Left lung (tissue), 10 donors: Measurements from ENCODE around the gene TMPRSS9. TPM values are rescaled to one million over a fixed set of nuclear protein-coding genes. Genes with fewer than 3 reads are reported as not detected.
"Not testable (repeated sequence)": the region's sequence is repeated elsewhere in the genome, so short reads cannot be mapped to it uniquely, and the experiment has no call there.

ENCODE experiments used
- ATAC-seq: fragments of 200-7000 bp; cut with Tn5 transposase; one replicate; pipeline ENCODE4 v1.9.1; 2020; ENCODE audit warnings: moderate library complexity
- DNase-seq, 4 donors: peaks; one replicate each; pipeline ENCODE4 v3.0.0-alpha.2; 2013 to 2020
- H3K27ac ChIP-seq, 2 donors: fragments of 200-600 bp; sonication (generic) in 1 of 2; one replicate each; pipeline versions ENCODE4 v1.5.0 to v1.8.0; 2020 to 2021
- H3K27me3 ChIP-seq, 2 donors: fragments of 200-600 bp; sonication (generic) in 1 of 2; one replicate each; pipeline versions ENCODE4 v1.5.0 to v1.8.0; 2020 to 2021
- H3K36me3 ChIP-seq, 2 donors: fragments of 200-600 bp; sonication (generic) in 1 of 2; one replicate each; pipeline versions ENCODE4 v1.5.0 to v1.8.0; 2020 to 2021
- H3K4me1 ChIP-seq, 2 donors: fragments of 200-600 bp; one replicate each; pipeline ENCODE4 v1.8.0; 2021
- H3K4me3 ChIP-seq, 2 donors: fragments of 200-600 bp; sonication (generic) in 1 of 2; one replicate each; pipeline versions ENCODE4 v1.5.0 to v1.8.0; 2020 to 2021; ENCODE audit warnings: mild to moderate bottlenecking in 1 of 2
- H3K9me3 ChIP-seq, 2 donors: fragments of 200-600 bp; sonication (generic) in 1 of 2; one replicate each; pipeline versions ENCODE4 v1.5.0 to v1.8.0; 2020 to 2021
- intact Hi-C, 2 donors: fragments of 100-400 bp; cut with DNase I; formaldehyde crosslinking; loops; one replicate each; pipeline versions ENCODE4 v1.11.2 to v1.14.2; 2022
- polyA plus RNA-seq, 6 donors: library from polyadenylated mRNA; unstranded; fragments of 120-200 nt; gene quantifications; one replicate each; pipeline ENCODE4 v1.2.1, GENCODE V29; 2013; ENCODE audit not compliant: insufficient read length in 6 of 6
- total RNA-seq, 2 donors: library from RNA; stranded (reverse); fragmentation: NEBNext Ultra II Directional; extraction: Animal tissue kit (Norgen Biotek cat#: 25700); gene quantifications; one replicate each; pipeline ENCODE4 v1.2.1, GENCODE V29; 2021
- TF ChIP-seq, protein P1 (sequence below), 2 donors: fragments of 200-600 bp; sonication (generic) in 1 of 2; IDR thresholded peaks; one replicate each; pipeline versions ENCODE4 v1.5.0 to v1.8.0; 2021; ENCODE audit warnings: antibody characterized with exemption in 2 of 2
- donor health status: DM: no; HTN: yes; CAD: no.
- donor health status: DM: no; HTN: no; CAD: no.

The TMPRSS9 gene
- total and polyA plus RNA-seq, 8 donors, result 0.45 to 1.1 (median 0.49) TPM; not detected in 2

DNA sequence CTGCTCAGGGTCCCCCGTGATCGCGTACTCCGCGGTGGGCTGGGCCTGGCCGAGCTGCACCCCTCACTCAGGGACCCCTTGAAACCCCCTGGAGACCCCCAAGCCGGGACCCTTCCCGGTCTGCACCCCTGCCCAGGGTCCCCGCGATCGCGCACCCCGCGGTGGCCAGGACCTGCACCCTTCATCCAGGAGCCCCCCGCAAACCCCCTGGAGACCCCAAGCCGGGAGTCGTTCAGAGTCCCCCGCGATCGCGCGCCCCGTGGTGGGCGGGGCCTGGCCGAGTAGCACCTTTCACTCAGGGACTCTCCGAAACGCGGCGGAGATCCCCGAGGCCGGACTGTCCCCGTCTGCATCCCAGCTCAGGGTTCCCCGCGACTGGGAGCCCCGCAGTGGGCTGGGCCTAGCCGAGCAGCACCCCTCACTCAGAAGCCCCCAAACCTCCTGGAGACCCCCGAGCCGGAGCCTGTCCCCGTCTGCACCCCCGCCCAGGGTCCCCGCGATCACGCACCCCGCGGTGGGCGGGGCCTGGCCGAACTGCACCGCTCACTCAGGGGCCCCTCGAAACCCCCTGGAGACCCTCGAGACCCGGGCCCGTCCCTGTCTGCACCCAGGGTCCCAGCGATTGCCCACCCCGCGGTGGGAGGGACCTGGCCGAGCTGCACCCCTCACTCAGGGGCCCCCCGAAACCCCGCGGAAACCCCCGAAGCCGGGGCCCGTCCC is 95.9 kb downstream of the TMPRSS9 start:
- ATAC-seq, result peak; percentile 33
- peaks cover 0 to 8% of the 10 kb centered on the region in 2 donors for H3K36me3 ChIP-seq
- TF ChIP-seq, protein P1, sequence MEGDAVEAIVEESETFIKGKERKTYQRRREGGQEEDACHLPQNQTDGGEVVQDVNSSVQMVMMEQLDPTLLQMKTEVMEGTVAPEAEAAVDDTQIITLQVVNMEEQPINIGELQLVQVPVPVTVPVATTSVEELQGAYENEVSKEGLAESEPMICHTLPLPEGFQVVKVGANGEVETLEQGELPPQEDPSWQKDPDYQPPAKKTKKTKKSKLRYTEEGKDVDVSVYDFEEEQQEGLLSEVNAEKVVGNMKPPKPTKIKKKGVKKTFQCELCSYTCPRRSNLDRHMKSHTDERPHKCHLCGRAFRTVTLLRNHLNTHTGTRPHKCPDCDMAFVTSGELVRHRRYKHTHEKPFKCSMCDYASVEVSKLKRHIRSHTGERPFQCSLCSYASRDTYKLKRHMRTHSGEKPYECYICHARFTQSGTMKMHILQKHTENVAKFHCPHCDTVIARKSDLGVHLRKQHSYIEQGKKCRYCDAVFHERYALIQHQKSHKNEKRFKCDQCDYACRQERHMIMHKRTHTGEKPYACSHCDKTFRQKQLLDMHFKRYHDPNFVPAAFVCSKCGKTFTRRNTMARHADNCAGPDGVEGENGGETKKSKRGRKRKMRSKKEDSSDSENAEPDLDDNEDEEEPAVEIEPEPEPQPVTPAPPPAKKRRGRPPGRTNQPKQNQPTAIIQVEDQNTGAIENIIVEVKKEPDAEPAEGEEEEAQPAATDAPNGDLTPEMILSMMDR (IDR thresholded peaks at IDR 0.05), result no peak
- intact Hi-C loops, result no loop called here
- H3K4me3 ChIP-seq, result peak overlapping the region; percentile 78 to 92
- H3K27me3 ChIP-seq, result no peaks in the 10 kb centered on the region
- H3K27ac ChIP-seq, result peak overlapping the region in 1 of 2 donors; percentile 63
- peaks cover 0 to 25% of the 10 kb centered on the region in 2 donors for H3K4me1 ChIP-seq
- H3K9me3 ChIP-seq, result no peaks in the 10 kb centered on the region
- DNase-seq, result peak in 2 of 4 donors; percentile 45 to 88

DNA sequence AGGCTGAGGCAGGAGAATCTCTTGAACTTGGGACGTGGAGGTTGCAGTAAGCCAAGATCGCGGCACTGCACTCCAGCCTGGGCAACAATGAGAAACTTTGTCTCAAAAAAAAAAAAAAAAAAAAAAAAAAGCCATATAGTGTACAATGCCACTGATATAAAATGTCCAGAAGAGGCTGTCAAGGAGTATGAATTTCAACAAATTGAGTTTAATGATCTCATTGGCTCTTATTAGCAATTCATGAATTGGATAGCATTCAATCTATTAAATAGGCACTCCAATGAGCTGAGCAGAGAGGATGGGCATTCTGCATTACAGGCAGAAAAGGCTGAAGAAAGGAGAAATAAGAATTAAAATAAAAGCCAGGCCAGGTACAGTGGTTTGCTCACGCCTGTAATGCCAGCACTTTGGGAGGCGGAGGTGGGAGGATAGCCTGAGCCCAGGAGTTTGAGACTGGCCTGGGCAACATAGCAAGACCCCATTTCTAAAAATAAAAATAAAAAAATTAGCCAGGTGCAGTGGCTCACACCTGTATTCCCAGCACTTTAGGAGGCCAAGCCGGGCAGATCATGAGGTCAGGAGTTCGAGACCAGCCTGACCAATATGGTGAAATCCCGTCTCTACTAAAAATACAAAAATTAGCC is 97.5 kb downstream of the TMPRSS9 start:
- DNase-seq, result no peak
- intact Hi-C loops, result no loop called here
- TF ChIP-seq, protein P1 (IDR thresholded peaks at IDR 0.05), result no peak
- Histone ChIP-seq H3K4me3 (peak overlapping the region; percentile 22 to 92), H3K27me3 (peaks cover 0 to 5% of the 10 kb centered on the region in 2 donors), H3K36me3 (no peaks in the 10 kb centered on the region), H3K4me1 (peaks cover 6 to 40% of the 10 kb centered on the region in 2 donors), H3K9me3 (no peaks in the 10 kb centered on the region), H3K27ac (peak overlapping the region; percentile 82)
- ATAC-seq, result no peak

DNA sequence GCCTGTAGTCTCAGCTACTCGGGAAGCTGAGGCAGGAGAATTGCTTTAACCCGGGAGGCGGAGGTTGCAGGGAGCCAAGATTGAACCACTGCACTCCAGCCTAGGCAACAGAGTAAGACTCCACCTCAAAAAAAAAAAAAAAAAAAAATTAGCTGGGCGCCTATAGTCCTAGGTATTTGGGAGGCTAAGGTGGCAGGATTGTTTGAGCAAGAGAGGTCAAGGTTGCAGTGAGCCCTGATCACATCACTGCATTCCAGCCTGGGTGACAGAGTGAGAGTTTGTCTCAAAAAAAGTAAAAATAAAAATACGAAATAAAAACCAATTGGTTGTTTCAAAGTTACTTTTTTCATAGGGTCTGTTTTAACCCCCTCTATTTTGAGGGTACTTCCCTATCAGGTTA is 98.0 kb downstream of the TMPRSS9 start:
- Histone ChIP-seq H3K9me3 (no peaks in the 10 kb centered on the region), H3K4me1 (peaks cover 6 to 44% of the 10 kb centered on the region in 2 donors), H3K36me3 (no peaks in the 10 kb centered on the region), H3K4me3 (no peak overlapping the region), H3K27me3 (peaks cover 0 to 5% of the 10 kb centered on the region in 2 donors), H3K27ac (no peak overlapping the region)
- intact Hi-C loops, result no loop called here
- TF ChIP-seq, protein P1 (IDR thresholded peaks at IDR 0.05), result no peak
- DNase-seq, result no peak
- no peak for ATAC-seq

DNA sequence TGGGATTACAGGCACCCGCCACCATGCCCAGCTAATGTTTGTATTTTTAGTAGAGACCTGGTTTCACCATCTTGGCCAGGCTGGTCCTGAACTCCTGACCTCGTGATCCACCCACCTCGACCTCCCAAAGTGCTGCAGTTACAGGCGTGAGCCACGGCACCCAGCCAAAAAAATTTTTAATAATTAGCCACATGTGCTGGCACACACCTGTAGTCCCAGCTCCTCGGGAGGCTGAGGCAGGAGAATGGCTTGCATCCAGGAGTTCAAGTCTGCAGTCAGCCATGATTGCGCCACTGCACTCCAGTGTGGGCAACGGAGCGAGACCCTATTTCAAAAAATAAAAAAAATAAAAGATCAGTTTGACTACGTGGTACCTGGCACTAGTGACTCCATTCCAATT is 98.7 kb downstream of the TMPRSS9 start:
- H3K4me3 ChIP-seq, intact Hi-C loops, DNase-seq, H3K9me3 ChIP-seq, H3K27ac ChIP-seq, ATAC-seq, H3K36me3 ChIP-seq, H3K27me3 ChIP-seq: not testable (repeated sequence)
- peaks cover 6 to 44% of the 10 kb centered on the region in 2 donors for H3K4me1 ChIP-seq

DNA sequence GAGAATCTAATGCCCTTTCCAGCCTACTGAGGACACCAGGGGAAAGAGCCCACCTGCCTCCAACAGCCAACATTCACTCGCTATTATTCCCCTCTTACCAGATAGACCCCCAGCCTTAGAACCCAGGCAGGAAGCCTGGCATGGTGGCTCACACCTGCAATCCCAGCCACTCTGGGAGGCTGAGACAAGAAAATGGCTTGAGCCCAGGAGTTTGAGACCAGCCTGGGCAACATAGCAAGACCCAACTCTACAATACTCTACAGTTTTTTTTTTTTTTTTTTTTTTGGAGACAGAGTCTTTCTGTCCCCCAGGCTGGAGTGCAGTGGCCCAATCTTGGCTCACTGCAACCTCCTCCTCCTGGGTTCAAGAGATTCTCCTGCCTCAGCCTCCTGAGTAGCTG is 100.2 kb downstream of the TMPRSS9 start:
- H3K27me3 ChIP-seq, result peaks cover 0 to 5% of the 10 kb centered on the region in 2 donors
- DNase-seq, result no peak
- TF ChIP-seq, protein P1 (IDR thresholded peaks at IDR 0.05), result no peak
- intact Hi-C loops, result no loop called here
- H3K27ac ChIP-seq, result no peak overlapping the region
- H3K36me3 ChIP-seq, result no peaks in the 10 kb centered on the region
- H3K4me3 ChIP-seq, result no peak overlapping the region
- no peak for ATAC-seq
- H3K4me1 ChIP-seq, result peaks cover 6 to 36% of the 10 kb centered on the region in 2 donors
- no peaks in the 10 kb centered on the region for H3K9me3 ChIP-seq
